ENCODE results near the gene MYO15B.

The MYO15B gene

GRCh38 chr17:75557852-75558665 is 29.5 kb upstream of the MYO15B start:
- H3K9me3 ChIP-seq (ENCODE audit: insufficient read depth, low read depth, low read length) = no peaks in the 10 kb centered on the region
- H3K9ac ChIP-seq (ENCODE audit: low read depth, low read length, poor library complexity, severe bottlenecking) = no peak overlapping the region
- TF ChIP-seq EZH2phosphoT487 (IDR thresholded peaks at IDR 0.05; ENCODE audit: borderline replicate concordance) = no peak
- H3F3A ChIP-seq (ENCODE audit: low read depth) = no peaks in the 10 kb centered on the region
- H4K20me1 ChIP-seq (ENCODE audit: insufficient read depth, low read length, poor library complexity, severe bottlenecking) = no peaks in the 10 kb centered on the region
- H2AFZ ChIP-seq (ENCODE audit: low read length) = no peak overlapping the region
- H3K9me2 ChIP-seq (replicated peaks; ENCODE audit: low read depth, low read length) = no peaks in the 10 kb centered on the region
- H3K4me1 ChIP-seq (ENCODE audit: insufficient read depth, low read length, poor library complexity, severe bottlenecking) = no peaks in the 10 kb centered on the region
- no peaks in the 10 kb centered on the region for H3K27me3 ChIP-seq (ENCODE audit: insufficient read depth, low read length, poor library complexity, severe bottlenecking)
- no peaks in the 10 kb centered on the region for H3K79me2 ChIP-seq (ENCODE audit: insufficient read depth, low read length)
- no peaks in the 10 kb centered on the region for H3K36me3 ChIP-seq (ENCODE audit: insufficient read depth, low read length)
- no peak overlapping the region for H3K4me3 ChIP-seq (ENCODE audit: low read length, poor library complexity, severe bottlenecking)
- no peak overlapping the region for H3K4me2 ChIP-seq (ENCODE audit: low read depth, low read length, poor library complexity, severe bottlenecking)

GRCh38 chr17:75558666-75559530 is 28.7 kb upstream of the MYO15B start:
- Histone ChIP-seq H2AFZ (ENCODE audit: low read length) (no peak overlapping the region), H4K20me1 (ENCODE audit: insufficient read depth, low read length, poor library complexity, severe bottlenecking) (no peaks in the 10 kb centered on the region), H3K79me2 (ENCODE audit: insufficient read depth, low read length) (no peaks in the 10 kb centered on the region), H3K4me1 (ENCODE audit: insufficient read depth, low read length, poor library complexity, severe bottlenecking) (no peaks in the 10 kb centered on the region), H3K27me3 (ENCODE audit: insufficient read depth, low read length, poor library complexity, severe bottlenecking) (no peaks in the 10 kb centered on the region), H3K4me3 (ENCODE audit: low read length, poor library complexity, severe bottlenecking) (no peak overlapping the region), H3K36me3 (ENCODE audit: insufficient read depth, low read length) (no peaks in the 10 kb centered on the region), H3K4me2 (ENCODE audit: low read depth, low read length, poor library complexity, severe bottlenecking) (no peak overlapping the region), H3K9ac (ENCODE audit: low read depth, low read length, poor library complexity, severe bottlenecking) (no peak overlapping the region), H3F3A (ENCODE audit: low read depth) (no peaks in the 10 kb centered on the region), H3K9me2 (replicated peaks; ENCODE audit: low read depth, low read length) (no peaks in the 10 kb centered on the region), H3K9me3 (ENCODE audit: insufficient read depth, low read depth, low read length) (no peaks in the 10 kb centered on the region)
- no peak for TF ChIP-seq CTCF (conservative IDR thresholded peaks at IDR 0.05; ENCODE audit: low read length)
- no peak for TF ChIP-seq EZH2phosphoT487 (IDR thresholded peaks at IDR 0.05; ENCODE audit: borderline replicate concordance)

- H3K36me3 ChIP-seq (ENCODE audit: insufficient read depth, low read length) = no peaks in the 10 kb centered on the region
- H3K4me1 ChIP-seq (ENCODE audit: insufficient read depth, low read length, poor library complexity, severe bottlenecking) = no peaks in the 10 kb centered on the region
- no peak overlapping the region for H2AFZ ChIP-seq (ENCODE audit: low read length)
- H3K27me3 ChIP-seq (ENCODE audit: insufficient read depth, low read length, poor library complexity, severe bottlenecking) = no peaks in the 10 kb centered on the region
- no peak for TF ChIP-seq CTCF (conservative IDR thresholded peaks at IDR 0.05; ENCODE audit: low read length)
- no peak for TF ChIP-seq EZH2phosphoT487 (IDR thresholded peaks at IDR 0.05; ENCODE audit: borderline replicate concordance)
- H3K9me2 ChIP-seq (replicated peaks; ENCODE audit: low read depth, low read length) = no peaks in the 10 kb centered on the region
- H3K4me3 ChIP-seq (ENCODE audit: low read length, poor library complexity, severe bottlenecking) = no peak overlapping the region
- H3K4me2 ChIP-seq (ENCODE audit: low read depth, low read length, poor library complexity, severe bottlenecking) = no peak overlapping the region
- H3K79me2 ChIP-seq (ENCODE audit: insufficient read depth, low read length) = no peaks in the 10 kb centered on the region
- H3K9ac ChIP-seq (ENCODE audit: low read depth, low read length, poor library complexity, severe bottlenecking) = no peak overlapping the region
- no peaks in the 10 kb centered on the region for H4K20me1 ChIP-seq (ENCODE audit: insufficient read depth, low read length, poor library complexity, severe bottlenecking)
- no peaks in the 10 kb centered on the region for H3F3A ChIP-seq (ENCODE audit: low read depth)
- H3K9me3 ChIP-seq (ENCODE audit: insufficient read depth, low read depth, low read length) = no peaks in the 10 kb centered on the region
Measured at GRCh38 chr17:75559958-75560533, 27.6 kb upstream of the MYO15B start.
